ENCODE data around the gene ZNF428. TPM values are rescaled to one million over a fixed set of nuclear protein-coding genes. Genes with fewer than 3 reads are reported as not detected.

Gene ZNF428
- total and polyA plus RNA-seq, 2 of the 4 experiments (the other 2 are of a cell fraction) = 9.9 to 32.3 TPM

DNA sequence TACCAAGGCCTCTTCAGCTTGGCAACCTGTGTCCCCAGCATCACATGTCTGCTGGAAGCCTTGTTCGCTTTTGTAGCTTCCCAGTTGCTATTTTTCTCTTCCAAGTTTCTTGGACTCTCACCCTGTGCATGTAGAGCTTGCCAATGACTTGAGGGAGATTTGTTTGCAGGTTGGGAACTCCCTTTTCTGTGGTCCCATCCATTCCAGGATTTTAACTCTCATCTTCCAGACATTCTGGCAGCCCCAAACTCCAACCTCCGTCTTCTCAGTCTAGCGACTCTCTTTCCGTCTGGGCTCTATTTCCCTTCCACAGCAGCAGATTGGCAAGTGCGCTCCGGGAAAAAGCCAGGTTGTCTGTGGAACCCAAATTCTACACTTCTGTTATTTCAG lies 41.5 kb upstream of the ZNF428 start:
- Histone ChIP-seq H2BK20ac (ENCODE audit: low read depth, low read length) (no peak overlapping the region), H3K9me1 (ENCODE audit: insufficient read depth, low read length) (peaks cover 15% of the 10 kb centered on the region), H3K36me3 (ENCODE audit: control insufficient read depth, insufficient read depth, low read length) (peaks cover 65% of the 10 kb centered on the region), H3K23ac (ENCODE audit: low read depth, low read length) (no peak overlapping the region), H3K56ac (ENCODE audit: extremely low read depth, insufficient read depth, low read length) (no peak overlapping the region), H3K4me3 (ENCODE audit: insufficient read depth, low read depth, low read length) (no peak overlapping the region), H2AK9ac (replicated peaks; ENCODE audit: low read depth, low read length, poor library complexity) (no peak overlapping the region), H3K9me3 (ENCODE audit: control insufficient read depth, insufficient read depth, low read length) (peaks cover 3% of the 10 kb centered on the region; the same call in 1 of the 2 replicates), H3K27me3 (ENCODE audit: control insufficient read depth, insufficient read depth, low read length) (no peaks in the 10 kb centered on the region), H3K27ac (ENCODE audit: insufficient read depth, low read length) (no peak overlapping the region), H3K14ac (replicated peaks; ENCODE audit: low read depth, low read length) (no peak overlapping the region), H3K4me1 (ENCODE audit: control insufficient read depth, insufficient read depth, low read length) (no peaks in the 10 kb centered on the region), H2AK5ac (ENCODE audit: low read depth, low read length) (no peak overlapping the region), H2BK15ac (ENCODE audit: low read depth, low read length) (no peak overlapping the region), H2BK5ac (ENCODE audit: low read depth, low read length, poor library complexity, severe bottlenecking) (no peak overlapping the region), H3K4me2 (ENCODE audit: low read depth, low read length) (no peak overlapping the region), H3K9ac (ENCODE audit: low read depth, low read length) (no peak overlapping the region), H4K8ac (ENCODE audit: low read depth in 2 of 2, low read length in 2 of 2) (no peak overlapping the region), H2AFZ (replicated peaks; ENCODE audit: low read length, poor library complexity) (no peak overlapping the region), H4K91ac (ENCODE audit: insufficient read depth, low read depth, low read length) (no peak overlapping the region), H4K5ac (ENCODE audit: low read depth, low read length) (no peak overlapping the region), H3K18ac (ENCODE audit: low read depth, low read length) (no peak overlapping the region), H3K79me1 (ENCODE audit: low read depth in 1 of 2, low read length in 2 of 2) (peaks cover 53 to 83% of the 10 kb centered on the region in 2 experiments), H4K20me1 (ENCODE audit: insufficient read depth, low read length) (peaks cover 57% of the 10 kb centered on the region), H2BK120ac (ENCODE audit: low read depth, low read length) (no peak overlapping the region), H3K4ac (ENCODE audit: low read depth, low read length) (no peak overlapping the region)
- dilution Hi-C loops (cut with HindIII; ENCODE audit: low sequenced_read_pairs, unreplicated experiment) = no loop called here
- no peak for ATAC-seq (ENCODE audit: low read depth)
- CTCF ChIA-PET = interaction anchor here (0.7 kb wide), 1 partner anchor 14 kb away, joined by 4 read pairs; no protein-coding TSS in a partner anchor
- DNase-seq = no peak
- no TSS peak for BruUV-seq (replicated peaks)
- POLR2A ChIA-PET (ENCODE audit: unreplicated experiment) = no interaction called here
- WGBS, 2 experiments (ENCODE audit: extremely low coverage in 2 of 2, insufficient read length in 1 of 2) = 100% methylated on average over 2 of the region's 6 CpGs; no CpG with 5 or more reads in 1 of the 2 experiments
- intact Hi-C loops (cut with micrococcal nuclease) = loop anchor here (10.0 kb wide), 1 partner anchor 556 kb away; no protein-coding TSS in a partner anchor
- no peak for TF ChIP-seq BHLHE40 (IDR thresholded peaks at IDR 0.05; ENCODE audit: low read depth, low read length)
- no peak for TF ChIP-seq SMC3 (IDR thresholded peaks at IDR 0.05; ENCODE audit: low read depth, low read length)
- in situ Hi-C loops (cut with MboI; ENCODE audit: low sequenced_read_pairs) = no loop called here

All from IMR-90 (cell line).